Breast epithelium (tissue), 4 donors: ENCODE results near the gene C1orf105. TPM values are rescaled to one million over a fixed set of nuclear protein-coding genes. Genes with fewer than 3 reads are reported as not detected.

ENCODE experiments used
- DNase-seq, 2 donors: peaks; one replicate each; pipeline ENCODE4 v3.0.0-alpha.2; 2019; ENCODE audit warnings: low spot score in 2 of 2
- H3K27ac ChIP-seq, 2 donors: fragments of 200-600 bp; sonication (generic) in 1 of 2; one replicate each; pipeline ENCODE4 v1.5.1; 2016 to 2019; ENCODE audit warnings: mild to moderate bottlenecking in 1 of 2
- H3K27me3 ChIP-seq, 2 donors: fragments of 200-600 bp; sonication (generic) in 1 of 2; one replicate each; pipeline versions ENCODE4 v1.5.1 to v1.6.0; 2017 to 2019; ENCODE audit warnings: control low read depth in 1 of 2, mild to moderate bottlenecking in 1 of 2
- H3K36me3 ChIP-seq: fragments of 200-600 bp; one replicate; pipeline ENCODE4 v1.5.1; 2019
- H3K4me1 ChIP-seq, 2 donors: fragments of 200-600 bp; sonication (generic); one replicate each; pipeline ENCODE4 v1.5.1; 2016 to 2019; ENCODE audit warnings: control low read depth in 1 of 2
- H3K4me3 ChIP-seq, 3 donors: fragments of 200-600 bp; sonication (generic); 1 replicate in 2 of 3; 2 replicates in 1 of 3; pipeline ENCODE4 v1.5.1; 2016 to 2019; ENCODE audit warnings: mild to moderate bottlenecking in 3 of 3, moderate library complexity in 2 of 3
- H3K9me3 ChIP-seq, 2 donors: fragments of 200-600 bp; sonication (generic) in 1 of 2; one replicate each; pipeline ENCODE4 v1.5.1; 2016 to 2019; ENCODE audit warnings: control low read depth in 1 of 2
- POLR2A ChIP-seq: fragments of 450-650 bp; IDR thresholded peaks from one replicate; pipeline ENCODE4 v1.6.1; 2016; ENCODE audit warnings: antibody characterized with exemption, mild to moderate bottlenecking, moderate library complexity
- POLR2AphosphoS5 ChIP-seq, 3 donors: sonication (generic); formaldehyde crosslinking; IDR thresholded peaks; one replicate each; pipeline ENCODE4 v1.6.1; 2017; ENCODE audit warnings: antibody characterized with exemption in 3 of 3
- intact Hi-C: fragments of 100-400 bp; cut with DNase I; formaldehyde crosslinking; loops from one replicate; pipeline ENCODE4 v1.15.1; 2023; ENCODE audit warnings: low total_unique reads
- total RNA-seq, 3 donors: library from RNA; depleted of rRNA; stranded (reverse); fragments of >200 nt; gene quantifications; one replicate each; pipeline ENCODE4 v1.1.0, GENCODE V29; 2016
- TF ChIP-seq, protein P1 (sequence below), 3 donors: fragments of 450-650 bp; IDR thresholded peaks; one replicate each; pipeline ENCODE4 v1.5.1; 2016 to 2017; ENCODE audit warnings: antibody characterized with exemption in 3 of 3, mild to moderate bottlenecking in 3 of 3, moderate library complexity in 3 of 3

C1orf105 gene
- total RNA-seq, 3 donors from 2014 or later: not detected

DNA sequence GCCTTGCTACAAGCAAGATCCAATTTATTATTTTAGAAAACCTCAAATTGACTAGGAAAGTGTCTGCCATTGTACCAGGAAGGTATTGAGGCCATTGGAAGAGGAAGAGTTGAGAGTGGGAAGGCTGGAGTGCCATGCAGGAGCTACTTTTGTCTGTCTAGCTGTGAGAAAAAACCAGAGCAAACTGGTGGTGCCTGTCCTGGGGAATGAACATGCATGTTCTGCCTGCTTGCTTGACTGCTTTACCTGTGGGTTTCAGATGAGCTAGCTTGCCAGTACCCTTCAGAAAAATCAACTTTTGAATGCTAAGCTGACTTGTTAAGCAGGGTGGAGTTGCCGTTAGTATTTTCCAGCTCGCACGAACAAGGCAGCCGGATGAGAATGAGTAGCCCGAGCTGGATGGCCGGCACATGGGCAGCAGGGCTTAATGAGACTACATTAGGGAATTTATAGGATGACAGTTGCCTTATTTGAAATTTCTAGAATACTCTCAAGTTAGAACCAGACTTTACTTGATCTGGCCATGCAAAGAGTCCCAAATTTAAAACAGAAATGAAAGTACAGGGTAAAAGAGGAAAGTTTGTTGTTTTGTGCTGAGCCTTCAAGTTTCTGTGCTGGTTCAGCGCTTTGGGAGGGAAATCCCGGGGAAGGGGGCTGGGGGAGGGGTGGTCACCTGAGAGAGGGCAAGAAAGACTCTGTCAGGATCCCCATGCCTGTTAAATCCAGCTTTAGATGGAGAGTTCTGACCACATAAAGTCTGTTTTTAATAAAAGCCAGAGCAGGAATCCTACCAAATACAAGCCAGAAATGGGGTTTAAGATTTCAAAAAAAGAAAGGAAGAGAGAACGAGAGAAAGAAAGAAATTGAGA, 29.6 kb upstream of the C1orf105 start:
- H3K9me3 ChIP-seq: no peaks in the 10 kb centered on the region
- intact Hi-C loops: no loop called here

GRCh38 chr1:172391976-172392375, 28.5 kb upstream of the C1orf105 start:
- Histone ChIP-seq H3K4me1 (no peaks in the 10 kb centered on the region), H3K36me3 (no peaks in the 10 kb centered on the region), H3K4me3 (no peak overlapping the region), H3K9me3 (no peaks in the 10 kb centered on the region), H3K27me3 (no peaks in the 10 kb centered on the region), H3K27ac (peak overlapping the region in 1 of 2 donors; percentile 8)
- intact Hi-C loops: no loop called here
- DNase-seq: no peak
- no peak for TF ChIP-seq POLR2AphosphoS5 (IDR thresholded peaks at IDR 0.05)
- TF ChIP-seq, protein P1, sequence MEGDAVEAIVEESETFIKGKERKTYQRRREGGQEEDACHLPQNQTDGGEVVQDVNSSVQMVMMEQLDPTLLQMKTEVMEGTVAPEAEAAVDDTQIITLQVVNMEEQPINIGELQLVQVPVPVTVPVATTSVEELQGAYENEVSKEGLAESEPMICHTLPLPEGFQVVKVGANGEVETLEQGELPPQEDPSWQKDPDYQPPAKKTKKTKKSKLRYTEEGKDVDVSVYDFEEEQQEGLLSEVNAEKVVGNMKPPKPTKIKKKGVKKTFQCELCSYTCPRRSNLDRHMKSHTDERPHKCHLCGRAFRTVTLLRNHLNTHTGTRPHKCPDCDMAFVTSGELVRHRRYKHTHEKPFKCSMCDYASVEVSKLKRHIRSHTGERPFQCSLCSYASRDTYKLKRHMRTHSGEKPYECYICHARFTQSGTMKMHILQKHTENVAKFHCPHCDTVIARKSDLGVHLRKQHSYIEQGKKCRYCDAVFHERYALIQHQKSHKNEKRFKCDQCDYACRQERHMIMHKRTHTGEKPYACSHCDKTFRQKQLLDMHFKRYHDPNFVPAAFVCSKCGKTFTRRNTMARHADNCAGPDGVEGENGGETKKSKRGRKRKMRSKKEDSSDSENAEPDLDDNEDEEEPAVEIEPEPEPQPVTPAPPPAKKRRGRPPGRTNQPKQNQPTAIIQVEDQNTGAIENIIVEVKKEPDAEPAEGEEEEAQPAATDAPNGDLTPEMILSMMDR (IDR thresholded peaks at IDR 0.05): no peak
- no peak for TF ChIP-seq POLR2A

More for the DNA sequence above, 29.6 kb upstream of the C1orf105 start:
- peak overlapping the region; percentile 18 to 47 (median 31) for H3K4me3 ChIP-seq
- H3K4me1 ChIP-seq: no peaks in the 10 kb centered on the region
- peak overlapping the region; percentile 64 to 86 for H3K27ac ChIP-seq
- TF ChIP-seq POLR2AphosphoS5 (IDR thresholded peaks at IDR 0.05) (no peak), POLR2A (no peak)
- TF ChIP-seq, protein P1 (IDR thresholded peaks at IDR 0.05): no peak
- H3K27me3 ChIP-seq: no peaks in the 10 kb centered on the region
- DNase-seq: no peak
- no peaks in the 10 kb centered on the region for H3K36me3 ChIP-seq

- TF ChIP-seq, protein P1 (IDR thresholded peaks at IDR 0.05): no peak
- TF ChIP-seq POLR2A (no peak), POLR2AphosphoS5 (IDR thresholded peaks at IDR 0.05) (no peak)
- Histone ChIP-seq H3K4me3 (no peak overlapping the region), H3K9me3 (no peaks in the 10 kb centered on the region), H3K36me3 (no peaks in the 10 kb centered on the region), H3K27me3 (no peaks in the 10 kb centered on the region), H3K4me1 (no peaks in the 10 kb centered on the region), H3K27ac (no peak overlapping the region)
- intact Hi-C loops: no loop called here
- DNase-seq: no peak
Observed at GRCh38 chr1:172393354-172393753, 27.1 kb upstream of the C1orf105 start.

DNA sequence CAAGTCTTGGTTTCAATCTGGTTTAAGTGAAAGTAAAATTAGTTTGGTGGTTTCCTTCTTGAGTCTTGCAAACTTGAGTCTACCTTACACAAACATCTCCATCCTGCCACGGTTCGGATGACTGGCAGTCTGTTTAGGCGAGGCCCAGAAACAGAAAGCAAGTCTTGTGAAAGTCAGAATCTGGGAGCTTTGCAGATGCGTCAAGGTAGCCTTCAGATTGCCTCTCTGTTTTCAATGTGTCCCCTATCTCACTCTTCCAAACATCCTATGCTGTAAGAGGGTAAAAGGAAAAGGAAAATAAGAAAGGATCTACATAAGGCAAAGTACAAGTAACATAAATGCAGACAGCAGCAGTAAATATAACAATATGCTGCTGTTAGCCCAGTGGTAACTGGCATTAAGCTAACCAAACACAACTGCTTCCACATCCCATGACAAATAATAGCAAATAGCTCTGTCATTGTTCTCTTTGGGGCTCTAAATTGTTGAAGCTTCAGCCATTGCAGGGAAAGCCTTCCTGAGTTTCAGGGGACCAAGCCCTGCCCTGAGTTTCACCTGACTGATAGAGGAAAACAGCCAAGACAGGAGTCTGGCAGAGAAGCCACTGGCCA, 26.2 kb upstream of the C1orf105 start:
- Histone ChIP-seq H3K9me3 (no peaks in the 10 kb centered on the region), H3K27ac (peak overlapping the region; percentile 52 to 64), H3K4me3 (no peak overlapping the region), H3K27me3 (no peaks in the 10 kb centered on the region), H3K4me1 (no peaks in the 10 kb centered on the region), H3K36me3 (no peaks in the 10 kb centered on the region)
- intact Hi-C loops: no loop called here
- DNase-seq: no peak
- TF ChIP-seq POLR2AphosphoS5 (IDR thresholded peaks at IDR 0.05) (no peak), POLR2A (no peak)
- TF ChIP-seq, protein P1 (IDR thresholded peaks at IDR 0.05): no peak

- no peaks in the 10 kb centered on the region for H3K9me3 ChIP-seq
- H3K27me3 ChIP-seq: no peaks in the 10 kb centered on the region
- no peak for DNase-seq
- intact Hi-C loops: no loop called here
- H3K27ac ChIP-seq: peak overlapping the region; percentile 52 to 64
- H3K4me1 ChIP-seq: no peaks in the 10 kb centered on the region
- TF ChIP-seq, protein P1 (IDR thresholded peaks at IDR 0.05): no peak
- TF ChIP-seq POLR2A: no peak
- no peak for TF ChIP-seq POLR2AphosphoS5 (IDR thresholded peaks at IDR 0.05)
- no peaks in the 10 kb centered on the region for H3K36me3 ChIP-seq
- H3K4me3 ChIP-seq: no peak overlapping the region
Observed at GRCh38 chr1:172394811-172395210, 25.7 kb upstream of the C1orf105 start.
